Stimulated activated CD8-positive, alpha-beta memory T cell treated with anti-CD3 and anti-CD28 coated beads, Interleukin-4, amount 100 ng/mL, for 1 hour (primary cell): ENCODE measurements around the gene STRN3.
A peak's percentile ranks its signal among the peaks of the same experiment; 100 is the strongest.

Source experiments
- DNase-seq, 2 donors: peaks; one replicate each; pipeline ENCODE4 v3.0.0-alpha.2; 2020; ENCODE audit warnings: low read depth in 2 of 2, low spot score in 1 of 2

The STRN3 gene

GRCh38 chr14:31038521-31039166 lies 12.5 kb upstream of the STRN3 start:
- no peak for DNase-seq

DNA sequence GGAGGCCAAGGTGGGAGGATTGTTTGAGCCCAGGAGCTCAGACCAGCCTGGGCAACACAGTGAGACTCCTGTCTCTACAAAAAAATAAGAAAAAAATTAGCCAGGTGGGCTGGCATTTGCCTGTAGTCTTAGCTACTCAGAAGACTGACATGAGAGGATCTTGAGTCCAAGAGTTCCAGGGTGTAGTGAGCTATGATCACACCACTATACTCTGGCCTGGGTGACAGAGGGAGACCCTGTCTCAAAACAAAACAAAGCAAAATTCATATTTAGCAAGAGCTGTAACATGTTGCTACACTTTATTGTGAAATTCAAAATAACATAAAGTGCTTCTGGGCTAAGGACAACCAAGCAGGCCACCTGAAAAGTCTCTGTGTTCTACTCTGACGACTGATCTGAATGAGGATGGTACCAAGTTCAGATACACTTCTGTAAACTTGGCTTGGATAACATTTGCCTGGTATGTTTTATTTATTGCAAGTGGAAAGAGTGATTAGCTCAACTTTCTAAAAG lies 11.6 kb upstream of the STRN3 start:
- DNase-seq, result no peak

DNA sequence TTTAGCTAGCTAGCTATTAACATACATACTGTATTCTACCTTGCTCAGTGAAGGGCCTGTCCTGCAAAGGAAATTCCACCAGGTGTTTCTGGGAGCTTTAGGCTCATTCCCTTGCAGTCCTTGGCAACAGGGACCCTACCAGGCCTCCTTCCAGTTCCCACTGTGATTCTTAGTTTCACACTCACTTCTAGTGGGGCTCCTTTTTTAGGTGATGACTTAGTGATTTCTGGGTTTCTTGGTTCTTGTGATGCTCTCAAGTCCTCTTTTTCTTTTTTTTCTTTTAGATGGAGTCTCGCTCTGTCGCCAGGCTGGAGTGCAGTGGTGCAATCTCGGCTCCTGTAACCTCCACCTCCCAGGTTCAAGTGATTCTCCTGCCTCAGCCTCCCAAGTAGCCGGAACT lies 10.4 kb upstream of the STRN3 start:
- no peak for DNase-seq

GRCh38 chr14:31030469-31030868 lies 4.3 kb upstream of the STRN3 start:
- no peak for DNase-seq

- no peak for DNase-seq
Observed at GRCh38 chr14:31029016-31029970, 3.1 kb upstream of the STRN3 start.

GRCh38 chr14:31027847-31028246 lies 1.7 kb upstream of the STRN3 start:
- DNase-seq, result no peak

GRCh38 chr14:31026450-31027235 lies 464 bp upstream of the STRN3 start:
- DNase-seq, result peak; percentile 69 to 84

DNA sequence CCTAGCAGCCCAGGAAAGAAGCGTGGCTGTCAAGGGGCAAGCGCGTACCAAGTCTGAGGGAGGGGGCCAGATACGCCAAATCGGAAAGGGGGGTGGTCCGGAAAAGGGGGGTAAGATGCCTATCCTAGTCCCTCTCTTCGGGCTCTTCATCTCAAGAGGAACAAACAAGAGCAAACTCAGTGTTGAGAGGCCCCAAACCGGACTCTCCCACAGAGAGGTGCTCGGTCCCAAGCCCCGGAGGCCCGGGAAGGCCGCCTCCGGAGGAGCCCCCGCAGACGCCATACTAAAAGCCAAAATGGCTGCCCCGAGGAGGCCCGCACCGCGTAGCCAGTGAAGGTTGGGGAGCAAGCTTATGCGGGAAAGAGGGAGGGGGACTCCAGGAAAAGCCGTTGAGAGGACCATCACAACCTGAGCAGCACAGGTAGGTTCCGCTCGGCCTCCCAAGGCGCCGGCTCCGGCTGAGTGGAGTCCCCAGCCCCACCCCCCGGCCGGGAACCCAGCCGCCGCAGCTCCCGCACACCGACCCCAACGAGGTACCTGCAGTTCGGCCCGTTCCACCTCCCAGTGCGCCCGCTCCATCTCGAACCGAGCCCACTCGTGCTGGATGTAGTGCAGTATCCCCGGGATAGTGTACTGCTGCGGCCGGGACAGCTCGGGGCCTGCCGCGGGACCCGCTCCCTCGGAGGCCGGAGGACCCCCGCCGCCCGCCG lies 657 bp downstream of the STRN3 start, which contains the start of gene AP4S1:
Gene AP4S1, plus strand, starts transcription at position 283 of the 710 bp plus-strand sequence. CDS start 40,548 bp downstream, outside the sequence.
- DNase-seq, result peak in 1 of 2 donors; percentile 9

DNA sequence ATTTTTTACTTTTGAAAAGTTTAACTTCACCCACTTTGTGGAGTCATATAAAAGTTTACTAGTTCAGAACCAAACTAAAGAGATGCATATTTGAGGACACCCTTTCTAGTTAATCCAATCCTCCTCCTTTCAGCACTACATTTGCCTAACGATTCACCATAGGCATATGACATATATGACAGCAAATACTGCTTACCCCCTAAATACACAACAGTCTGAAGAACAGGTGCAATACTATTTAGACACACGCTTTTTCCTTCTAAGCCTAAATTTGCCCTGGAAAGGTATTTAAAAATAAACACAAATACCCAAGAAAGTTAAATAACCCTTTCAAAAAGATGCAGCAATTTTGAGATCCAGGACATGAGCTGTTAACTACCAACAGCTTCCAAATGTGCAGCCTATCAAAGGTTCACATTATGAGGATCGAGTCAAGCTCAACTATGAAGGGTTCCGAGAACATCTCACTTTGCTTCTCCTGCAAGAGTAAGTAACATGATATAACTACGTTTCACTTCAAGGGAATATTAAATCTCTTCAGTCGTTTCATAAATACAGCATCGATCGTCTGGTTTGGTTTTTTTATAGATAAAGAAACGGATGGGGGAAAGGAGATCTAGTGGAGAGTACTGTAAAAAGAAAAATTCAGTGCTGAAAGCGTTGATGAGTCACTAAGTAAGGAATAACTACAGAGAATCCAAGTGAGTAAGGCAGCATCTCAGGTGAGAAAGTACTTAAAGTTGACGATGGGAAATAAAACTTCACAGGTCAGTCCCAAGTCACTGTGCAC lies 1.4 kb downstream of the STRN3 start:
- DNase-seq, result no peak

GRCh38 chr14:31024010-31024480 lies 2.1 kb downstream of the STRN3 start:
- no peak for DNase-seq

DNA sequence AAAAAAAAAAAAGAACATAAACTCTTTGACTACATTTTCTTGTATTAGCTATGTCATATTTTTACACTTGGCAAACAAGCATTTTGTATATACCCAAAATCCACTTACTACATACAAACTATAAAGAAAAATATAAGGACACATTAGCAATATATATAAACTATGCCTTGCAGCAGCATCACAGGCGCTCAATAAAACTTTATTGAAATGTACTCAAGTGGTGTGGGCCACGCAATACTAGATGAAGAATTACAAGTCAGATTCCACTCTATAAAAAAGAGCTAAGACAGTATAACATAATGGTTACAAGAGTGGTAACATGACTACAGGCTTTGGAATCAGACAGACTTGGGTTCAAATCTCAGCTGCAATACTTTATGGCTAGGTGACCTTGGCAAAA lies 3.8 kb downstream of the STRN3 start:
- no peak for DNase-seq

- no peak for DNase-seq
Observed at GRCh38 chr14:31021576-31021949, 4.6 kb downstream of the STRN3 start.

GRCh38 chr14:31020834-31021575 lies 5.2 kb downstream of the STRN3 start:
- no peak for DNase-seq

DNA sequence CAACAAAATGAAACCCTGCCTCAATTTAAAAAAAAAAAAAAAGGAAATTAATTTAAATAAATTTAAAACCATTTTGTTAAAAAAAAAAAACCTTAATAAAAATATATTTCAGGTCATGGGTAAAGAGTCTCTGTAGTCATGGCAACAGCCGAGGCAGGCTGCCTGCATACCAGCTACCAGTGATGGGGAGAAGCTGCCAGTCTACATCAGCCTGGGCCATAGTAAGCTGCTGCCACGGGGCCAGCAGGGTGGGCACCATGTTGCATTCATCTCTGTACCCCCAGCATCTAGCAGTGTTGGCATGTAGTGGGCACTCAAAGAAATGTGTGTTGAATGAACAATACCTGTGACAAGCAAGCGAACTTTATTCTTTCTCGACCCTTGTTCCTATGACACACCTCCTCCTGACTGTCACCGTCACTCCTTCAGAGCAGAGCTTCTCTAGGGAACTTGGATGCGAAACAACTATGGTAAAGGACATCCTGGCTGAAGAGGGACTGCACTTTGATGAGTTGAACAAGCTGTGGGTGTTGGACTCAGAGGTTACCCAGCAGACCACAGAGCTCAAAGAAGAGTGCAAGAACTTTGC lies 8.0 kb downstream of the STRN3 start:
- no peak for DNase-seq

DNA sequence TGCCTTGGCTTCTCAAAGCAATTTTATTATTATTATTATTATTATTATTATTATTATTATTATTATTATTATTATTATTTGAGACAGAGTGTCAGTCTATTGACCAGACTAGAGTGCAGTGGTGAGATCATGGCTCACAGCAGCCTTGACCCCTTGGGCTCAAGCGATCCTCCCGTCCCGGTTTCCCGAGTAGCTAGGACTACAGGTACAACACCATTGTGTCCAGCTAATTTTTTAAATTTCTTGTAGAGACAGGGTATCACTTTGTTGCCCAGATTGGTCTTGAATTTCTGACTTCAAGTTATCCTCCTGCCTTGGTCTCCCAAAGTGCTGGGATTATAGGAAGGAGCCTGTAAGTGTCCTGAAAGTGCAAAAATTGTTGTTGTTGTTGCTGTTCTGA lies 12.3 kb downstream of the STRN3 start:
- no peak for DNase-seq

DNA sequence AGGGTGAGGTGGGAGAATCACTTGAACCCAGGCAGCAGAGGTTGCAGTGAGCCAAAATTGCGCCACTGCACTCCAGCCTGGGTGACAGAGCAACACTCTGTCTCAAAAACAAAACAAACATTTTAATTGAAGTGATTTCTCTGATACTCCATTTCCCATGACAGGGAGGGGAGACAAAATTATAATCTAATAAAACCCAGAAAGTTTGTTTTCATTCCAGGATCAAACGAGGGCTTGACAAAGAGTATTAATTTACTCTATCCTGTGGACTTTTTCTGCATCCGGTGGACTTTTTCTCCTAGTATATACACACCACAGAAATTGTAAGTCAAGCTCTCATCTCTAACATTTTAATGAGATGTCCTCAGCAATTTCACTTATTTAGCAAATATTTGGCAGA lies 15.2 kb downstream of the STRN3 start:
- DNase-seq, result no peak

GRCh38 chr14:31009836-31010574 lies 16.2 kb downstream of the STRN3 start:
- DNase-seq, result no peak

DNA sequence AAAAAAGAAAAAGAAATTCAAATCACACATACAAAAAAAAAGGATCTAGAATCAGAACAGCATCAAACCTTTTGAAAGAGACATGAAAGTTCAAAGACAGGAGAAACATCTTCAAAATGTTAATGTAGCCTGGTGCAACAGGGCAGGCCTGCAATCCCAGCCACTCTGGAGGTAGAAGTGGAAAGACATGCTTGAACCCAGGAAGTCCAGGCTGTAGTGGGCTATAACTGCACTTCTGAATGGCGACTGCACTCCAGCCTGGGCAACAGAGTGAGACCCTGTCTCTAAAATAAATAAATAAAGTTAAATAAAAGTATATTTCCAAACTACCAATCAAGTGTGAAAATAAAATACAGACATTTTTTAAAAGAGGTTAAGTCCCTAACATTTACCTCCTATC lies 19.5 kb downstream of the STRN3 start:
- DNase-seq, result no peak
